ENCODE data around the gene ACOD1. TPM values are rescaled to one million over a fixed set of nuclear protein-coding genes. Genes with fewer than 3 reads are reported as not detected.

Gene ACOD1
- total RNA-seq, 3 donors from 2014 or later, result not detected

- ATAC-seq (no peak), DNase-seq (no peak)
- TF ChIP-seq, protein P1, sequence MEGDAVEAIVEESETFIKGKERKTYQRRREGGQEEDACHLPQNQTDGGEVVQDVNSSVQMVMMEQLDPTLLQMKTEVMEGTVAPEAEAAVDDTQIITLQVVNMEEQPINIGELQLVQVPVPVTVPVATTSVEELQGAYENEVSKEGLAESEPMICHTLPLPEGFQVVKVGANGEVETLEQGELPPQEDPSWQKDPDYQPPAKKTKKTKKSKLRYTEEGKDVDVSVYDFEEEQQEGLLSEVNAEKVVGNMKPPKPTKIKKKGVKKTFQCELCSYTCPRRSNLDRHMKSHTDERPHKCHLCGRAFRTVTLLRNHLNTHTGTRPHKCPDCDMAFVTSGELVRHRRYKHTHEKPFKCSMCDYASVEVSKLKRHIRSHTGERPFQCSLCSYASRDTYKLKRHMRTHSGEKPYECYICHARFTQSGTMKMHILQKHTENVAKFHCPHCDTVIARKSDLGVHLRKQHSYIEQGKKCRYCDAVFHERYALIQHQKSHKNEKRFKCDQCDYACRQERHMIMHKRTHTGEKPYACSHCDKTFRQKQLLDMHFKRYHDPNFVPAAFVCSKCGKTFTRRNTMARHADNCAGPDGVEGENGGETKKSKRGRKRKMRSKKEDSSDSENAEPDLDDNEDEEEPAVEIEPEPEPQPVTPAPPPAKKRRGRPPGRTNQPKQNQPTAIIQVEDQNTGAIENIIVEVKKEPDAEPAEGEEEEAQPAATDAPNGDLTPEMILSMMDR (IDR thresholded peaks at IDR 0.05), result no peak
- intact Hi-C loops (cut with DNase I, micrococcal nuclease), result no loop called here
- Histone ChIP-seq H3K4me3 (no peak overlapping the region), H3K36me3 (ENCODE audit: low read depth) (no peaks in the 10 kb centered on the region), H3K4me1 (ENCODE audit: low read depth) (peaks cover 28% of the 10 kb centered on the region), H3K9me3 (no peaks in the 10 kb centered on the region)
These were observed 53.8 kb downstream of the ACOD1 start for GRCh38 chr13:77001963-77002587.

GRCh38 chr13:77002590-77003190, 54.4 kb downstream of the ACOD1 start:
- ATAC-seq (peak; percentile 51), DNase-seq (no peak)
- intact Hi-C loops (cut with DNase I, micrococcal nuclease), result no loop called here
- Histone ChIP-seq H3K36me3 (ENCODE audit: low read depth) (no peaks in the 10 kb centered on the region), H3K4me1 (ENCODE audit: low read depth) (peaks cover 28% of the 10 kb centered on the region), H3K9me3 (no peaks in the 10 kb centered on the region), H3K4me3 (no peak overlapping the region)
- TF ChIP-seq, protein P1 (IDR thresholded peaks at IDR 0.05), result peak; percentile 43

Other genes starting within 250 kb of the ACOD1 start
- 10 to 100 TPM; 26.2 to 62.4 (median 62.0) TPM for gene KCTD12, start 62.1 kb upstream of the ACOD1 start, total RNA-seq
- gene CLN5, start 43.6 kb downstream of the ACOD1 start, total RNA-seq, result 10 to 100 TPM; 25.5 to 33.5 (median 26.3) TPM
- 10 to 100 TPM; 40.5 to 57.1 (median 56.0) TPM for gene FBXL3, start 78.6 kb downstream of the ACOD1 start, total RNA-seq